Esophagus squamous epithelium (tissue), 4 donors: Measurements from ENCODE around the gene SMC4.

ENCODE experiments used
- CTCF ChIP-seq, 6 experiments: fragments of 450-650 bp in 4 of 6; fragments of 200-600 bp in 2 of 6; sonication (generic) in 2 of 6; IDR thresholded peaks; one replicate each; pipeline ENCODE4 v1.5.1; 2016 to 2019; ENCODE audit warnings: antibody characterized with exemption in 6 of 6, mild to moderate bottlenecking in 4 of 6, moderate library complexity in 4 of 6
- POLR2A ChIP-seq, 4 donors: fragments of 450-650 bp; IDR thresholded peaks; one replicate each; pipeline ENCODE4 v1.6.1; 2017; ENCODE audit warnings: antibody characterized with exemption in 4 of 4, mild to moderate bottlenecking in 4 of 4, moderate library complexity in 3 of 4

- TF ChIP-seq CTCF (IDR thresholded peaks at IDR 0.05): no peak
- TF ChIP-seq POLR2A (IDR thresholded peaks at IDR 0.05): no peak
Observed at GRCh38 chr3:160451602-160452001, 52.2 kb downstream of the SMC4 start.
